NB4 (cell line): Measurements from ENCODE around the gene SPINK6.
A peak's percentile ranks its signal among the peaks of the same experiment; 100 is the strongest.

Experiments
- DNase-seq: peaks from one replicate; pipeline ENCODE4 v3.0.0; 2010; ENCODE audit warnings: low read depth
- H3K4me3 ChIP-seq: one replicate; pipeline ENCODE4 v1.5.1; 2011; ENCODE audit warnings: mild to moderate bottlenecking, low read depth, low read length, moderate library complexity
- MAX ChIP-seq: IDR thresholded peaks from 2 replicates; pipeline ENCODE4 v1.6.1; 2011; ENCODE audit warnings: low read depth, low read length
- MYC ChIP-seq: IDR thresholded peaks from 2 replicates; pipeline ENCODE4 v1.6.1; 2011; ENCODE audit warnings: low read depth, low read length
- POLR2A ChIP-seq: IDR thresholded peaks from 2 replicates; pipeline ENCODE4 v1.6.1; 2011; ENCODE audit warnings: mild to moderate bottlenecking; ENCODE audit not compliant: insufficient read length; ENCODE audit errors: extremely low read depth
- TF ChIP-seq, protein P1 (sequence below): IDR thresholded peaks from one replicate; pipeline ENCODE4 v1.5.1; 2012; ENCODE audit warnings: low read depth, low read length

SPINK6 gene

DNA sequence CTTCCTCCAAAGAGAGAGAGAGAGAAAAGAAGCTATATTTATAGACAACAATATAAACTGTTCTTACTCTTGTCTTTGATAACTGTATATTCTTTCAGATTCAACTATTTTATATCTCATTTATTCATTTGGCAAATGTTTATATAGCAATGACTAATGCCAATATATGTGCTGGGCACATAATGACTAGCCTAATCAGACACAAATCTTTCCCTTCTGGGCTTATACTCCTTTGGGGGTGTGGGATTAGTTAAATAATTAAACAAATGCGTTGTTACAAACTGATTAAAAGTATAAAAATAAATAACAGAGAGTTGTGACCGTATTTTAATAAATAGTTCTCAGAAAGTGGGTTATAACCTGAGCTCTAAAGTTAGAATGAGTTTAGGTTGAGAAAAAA lies 30.5 kb upstream of the SPINK6 start:
- DNase-seq: no peak
- TF ChIP-seq, protein P1, sequence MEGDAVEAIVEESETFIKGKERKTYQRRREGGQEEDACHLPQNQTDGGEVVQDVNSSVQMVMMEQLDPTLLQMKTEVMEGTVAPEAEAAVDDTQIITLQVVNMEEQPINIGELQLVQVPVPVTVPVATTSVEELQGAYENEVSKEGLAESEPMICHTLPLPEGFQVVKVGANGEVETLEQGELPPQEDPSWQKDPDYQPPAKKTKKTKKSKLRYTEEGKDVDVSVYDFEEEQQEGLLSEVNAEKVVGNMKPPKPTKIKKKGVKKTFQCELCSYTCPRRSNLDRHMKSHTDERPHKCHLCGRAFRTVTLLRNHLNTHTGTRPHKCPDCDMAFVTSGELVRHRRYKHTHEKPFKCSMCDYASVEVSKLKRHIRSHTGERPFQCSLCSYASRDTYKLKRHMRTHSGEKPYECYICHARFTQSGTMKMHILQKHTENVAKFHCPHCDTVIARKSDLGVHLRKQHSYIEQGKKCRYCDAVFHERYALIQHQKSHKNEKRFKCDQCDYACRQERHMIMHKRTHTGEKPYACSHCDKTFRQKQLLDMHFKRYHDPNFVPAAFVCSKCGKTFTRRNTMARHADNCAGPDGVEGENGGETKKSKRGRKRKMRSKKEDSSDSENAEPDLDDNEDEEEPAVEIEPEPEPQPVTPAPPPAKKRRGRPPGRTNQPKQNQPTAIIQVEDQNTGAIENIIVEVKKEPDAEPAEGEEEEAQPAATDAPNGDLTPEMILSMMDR: no peak
- TF ChIP-seq POLR2A: no peak
- no peak for TF ChIP-seq MAX
- TF ChIP-seq MYC: no peak
- no peak overlapping the region for H3K4me3 ChIP-seq

DNA sequence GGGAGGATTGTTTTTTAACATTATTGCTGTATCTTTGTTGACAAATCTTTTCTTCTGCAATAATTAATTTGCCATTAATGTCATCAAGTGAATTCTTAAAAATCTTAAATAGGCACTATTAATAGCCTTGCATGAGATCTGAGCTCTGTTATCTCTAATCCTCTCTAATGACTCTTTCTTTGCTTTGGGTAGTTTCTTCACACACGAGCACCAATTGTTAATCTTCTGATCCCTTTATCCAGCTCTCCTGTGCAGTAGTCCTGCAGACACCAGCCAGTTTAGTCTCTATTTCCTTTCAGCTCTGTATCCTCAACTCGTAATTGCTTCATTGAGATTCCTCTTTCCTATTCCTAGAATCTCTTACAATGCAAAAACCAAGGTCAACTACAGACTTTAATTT lies 26.4 kb upstream of the SPINK6 start:
- no peak overlapping the region for H3K4me3 ChIP-seq
- TF ChIP-seq, protein P1: no peak
- no peak for TF ChIP-seq MYC
- TF ChIP-seq MAX: no peak
- no peak for TF ChIP-seq POLR2A
- DNase-seq: no peak

GRCh38 chr5:148177207-148177606 lies 25.6 kb upstream of the SPINK6 start:
- H3K4me3 ChIP-seq: no peak overlapping the region
- DNase-seq: peak; percentile 6

GRCh38 chr5:148179234-148179824 lies 23.5 kb upstream of the SPINK6 start:
- H3K4me3 ChIP-seq: no peak overlapping the region
- DNase-seq: peak; percentile 71
- TF ChIP-seq, protein P1: peak; percentile 52
- no peak for TF ChIP-seq MAX

More at GRCh38 chr5:148177207-148177606, 25.6 kb upstream of the SPINK6 start:
- TF ChIP-seq MAX: no peak
- no peak for TF ChIP-seq POLR2A
- TF ChIP-seq, protein P1: no peak
- no peak for TF ChIP-seq MYC

DNA sequence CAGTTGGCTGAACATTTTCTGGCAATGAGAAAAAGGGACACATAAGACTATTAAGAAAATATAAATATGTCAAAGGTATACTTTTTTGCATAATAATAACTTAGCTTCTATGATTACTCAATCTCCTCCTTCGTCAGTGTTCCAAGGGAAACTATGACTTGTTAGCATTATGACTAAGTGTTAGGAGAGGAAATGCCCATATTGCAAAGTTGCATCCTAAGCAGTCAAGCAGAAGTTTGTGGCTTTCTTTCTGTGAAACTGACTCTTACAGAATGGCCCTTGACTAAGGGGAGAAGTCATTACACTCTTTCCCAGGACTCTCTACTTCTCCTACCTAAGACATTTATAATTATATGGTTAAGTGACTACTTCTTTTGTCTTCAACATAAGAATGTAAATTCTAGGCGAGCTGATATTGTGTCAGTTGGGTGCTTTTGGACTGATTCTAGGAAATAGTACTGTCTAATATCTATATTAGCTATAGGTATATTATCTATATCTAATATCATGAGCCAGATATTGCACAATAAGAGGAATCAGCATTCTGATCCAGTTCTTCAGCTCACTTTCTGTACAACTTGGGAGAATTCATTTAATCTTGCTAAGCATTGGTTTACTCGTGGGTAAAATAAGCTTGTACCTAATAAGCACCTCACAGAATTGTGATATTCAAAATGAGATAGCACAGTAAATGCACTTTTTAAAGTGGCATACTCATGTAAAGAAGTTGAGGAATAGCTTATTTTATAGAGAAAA lies 16.4 kb upstream of the SPINK6 start:
- H3K4me3 ChIP-seq: no peak overlapping the region
- peak; percentile 79 for DNase-seq
- TF ChIP-seq MAX: no peak

- TF ChIP-seq MYC (no peak), MAX (no peak), POLR2A (no peak)
- TF ChIP-seq, protein P1: no peak
- no peak overlapping the region for H3K4me3 ChIP-seq
- no peak for DNase-seq
Observed at GRCh38 chr5:148191010-148191409, 11.8 kb upstream of the SPINK6 start.
